ENCODE data around the gene C16orf54. TPM values are rescaled to one million over a fixed set of nuclear protein-coding genes. Genes with fewer than 3 reads are reported as not detected.

C16orf54 gene
- total RNA-seq, 1 donor from 2014 or later, result 0.17 TPM

DNA sequence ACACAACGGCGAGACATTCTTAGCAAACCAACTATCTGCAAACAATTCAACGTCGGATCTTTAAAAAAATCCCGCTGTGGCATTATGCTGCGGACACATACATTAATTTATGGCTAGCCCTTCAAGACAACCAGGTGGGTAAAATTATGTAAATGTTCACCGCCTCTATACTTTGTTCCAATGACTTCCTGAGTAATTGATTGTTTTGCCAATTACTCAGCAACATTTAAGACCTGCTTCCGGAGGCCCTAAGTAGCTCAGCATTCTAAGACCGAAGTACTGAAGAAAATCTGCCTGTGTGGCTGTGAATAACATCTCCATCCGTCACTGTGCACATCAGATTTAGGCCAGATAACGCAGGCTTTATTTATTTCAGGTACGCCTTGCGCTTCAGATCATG, 43.5 kb downstream of the C16orf54 start:
- peak overlapping the region; percentile 65 for H3K27ac Mint-ChIP-seq
- no peak overlapping the region for H3K4me3 Mint-ChIP-seq (ENCODE audit: low read depth)
- H3K27me3 Mint-ChIP-seq, result no peaks in the 10 kb centered on the region
- no peak for DNase-seq (ENCODE audit: low spot score, unreplicated experiment)
- peaks cover 7% of the 10 kb centered on the region for H3K9me3 Mint-ChIP-seq (ENCODE audit: low read depth)
- peaks cover 16% of the 10 kb centered on the region for H3K36me3 Mint-ChIP-seq (ENCODE audit: insufficient read depth)
- TF ChIP-seq, protein P1, sequence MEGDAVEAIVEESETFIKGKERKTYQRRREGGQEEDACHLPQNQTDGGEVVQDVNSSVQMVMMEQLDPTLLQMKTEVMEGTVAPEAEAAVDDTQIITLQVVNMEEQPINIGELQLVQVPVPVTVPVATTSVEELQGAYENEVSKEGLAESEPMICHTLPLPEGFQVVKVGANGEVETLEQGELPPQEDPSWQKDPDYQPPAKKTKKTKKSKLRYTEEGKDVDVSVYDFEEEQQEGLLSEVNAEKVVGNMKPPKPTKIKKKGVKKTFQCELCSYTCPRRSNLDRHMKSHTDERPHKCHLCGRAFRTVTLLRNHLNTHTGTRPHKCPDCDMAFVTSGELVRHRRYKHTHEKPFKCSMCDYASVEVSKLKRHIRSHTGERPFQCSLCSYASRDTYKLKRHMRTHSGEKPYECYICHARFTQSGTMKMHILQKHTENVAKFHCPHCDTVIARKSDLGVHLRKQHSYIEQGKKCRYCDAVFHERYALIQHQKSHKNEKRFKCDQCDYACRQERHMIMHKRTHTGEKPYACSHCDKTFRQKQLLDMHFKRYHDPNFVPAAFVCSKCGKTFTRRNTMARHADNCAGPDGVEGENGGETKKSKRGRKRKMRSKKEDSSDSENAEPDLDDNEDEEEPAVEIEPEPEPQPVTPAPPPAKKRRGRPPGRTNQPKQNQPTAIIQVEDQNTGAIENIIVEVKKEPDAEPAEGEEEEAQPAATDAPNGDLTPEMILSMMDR (IDR thresholded peaks at IDR 0.05; ENCODE audit: unreplicated experiment), result no peak
- H3K4me1 Mint-ChIP-seq (ENCODE audit: low read depth), result peaks cover 15% of the 10 kb centered on the region

DNA sequence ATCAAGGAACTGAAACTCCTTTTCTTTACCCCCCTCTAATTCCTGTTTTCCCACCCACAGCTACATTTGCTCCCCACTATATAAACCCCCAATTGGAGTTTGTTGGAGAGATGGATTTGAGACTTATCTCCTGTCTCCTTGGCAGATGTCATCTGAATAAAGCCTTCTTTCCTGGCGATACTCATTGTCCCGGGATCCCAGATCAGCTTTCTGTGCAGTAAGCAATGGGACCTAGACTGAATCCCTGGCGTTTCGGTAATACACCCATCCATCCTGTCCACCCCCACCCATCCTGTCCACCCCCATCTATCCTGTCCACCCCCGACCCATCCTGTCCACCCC, 44.6 kb downstream of the C16orf54 start:
- peaks cover 15% of the 10 kb centered on the region for H3K4me1 Mint-ChIP-seq (ENCODE audit: low read depth)
- no peak for DNase-seq (ENCODE audit: low spot score, unreplicated experiment)
- peaks cover 7% of the 10 kb centered on the region for H3K9me3 Mint-ChIP-seq (ENCODE audit: low read depth)
- H3K4me3 Mint-ChIP-seq (ENCODE audit: low read depth), result no peak overlapping the region
- TF ChIP-seq, protein P1 (IDR thresholded peaks at IDR 0.05; ENCODE audit: unreplicated experiment), result no peak
- no peaks in the 10 kb centered on the region for H3K27me3 Mint-ChIP-seq
- peaks cover 20% of the 10 kb centered on the region for H3K36me3 Mint-ChIP-seq (ENCODE audit: insufficient read depth)
- H3K27ac Mint-ChIP-seq, result no peak overlapping the region

DNA sequence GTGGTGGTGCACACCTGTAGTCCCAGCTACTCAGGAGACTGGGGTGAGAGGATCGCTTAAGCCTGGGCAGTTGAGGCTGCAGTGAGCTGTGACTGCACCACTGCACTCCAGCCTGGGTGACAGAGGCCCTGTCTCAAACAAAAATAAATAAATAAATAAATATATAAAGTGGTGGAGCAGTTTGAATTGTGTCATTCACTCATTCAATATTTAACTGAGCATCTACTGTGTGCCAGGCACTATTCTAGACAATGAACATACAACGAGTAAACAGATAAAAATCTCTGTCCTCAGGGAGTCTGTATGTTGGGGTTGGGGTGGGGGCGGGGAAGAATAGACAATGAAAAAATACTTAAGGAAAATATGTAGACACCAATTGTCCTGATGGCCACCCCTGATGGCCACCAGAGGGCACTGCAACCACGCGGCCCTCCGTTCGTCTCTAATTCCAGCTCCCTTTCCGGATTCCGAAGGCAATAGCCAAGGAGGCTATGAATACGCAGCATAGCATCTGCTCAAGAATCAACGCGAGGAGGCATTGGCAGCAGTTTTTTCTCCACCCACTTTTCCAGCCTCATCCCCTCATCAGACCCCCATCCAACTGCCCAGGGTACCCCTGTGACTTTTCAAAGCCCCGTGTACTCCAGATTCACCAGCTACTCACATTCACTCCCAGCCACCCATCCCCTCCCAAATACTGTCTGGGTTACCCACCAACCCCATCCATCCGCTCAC, 45.4 kb downstream of the C16orf54 start:
- peaks cover 15% of the 10 kb centered on the region for H3K4me1 Mint-ChIP-seq (ENCODE audit: low read depth)
- H3K9me3 Mint-ChIP-seq (ENCODE audit: low read depth), result peaks cover 7% of the 10 kb centered on the region
- peak; percentile 51 for DNase-seq (ENCODE audit: low spot score, unreplicated experiment)
- H3K27ac Mint-ChIP-seq, result peak overlapping the region; percentile 73
- no peak overlapping the region for H3K4me3 Mint-ChIP-seq (ENCODE audit: low read depth)
- H3K36me3 Mint-ChIP-seq (ENCODE audit: insufficient read depth), result peaks cover 23% of the 10 kb centered on the region
- no peaks in the 10 kb centered on the region for H3K27me3 Mint-ChIP-seq
- TF ChIP-seq, protein P1 (IDR thresholded peaks at IDR 0.05; ENCODE audit: unreplicated experiment), result peak; percentile 92

DNA sequence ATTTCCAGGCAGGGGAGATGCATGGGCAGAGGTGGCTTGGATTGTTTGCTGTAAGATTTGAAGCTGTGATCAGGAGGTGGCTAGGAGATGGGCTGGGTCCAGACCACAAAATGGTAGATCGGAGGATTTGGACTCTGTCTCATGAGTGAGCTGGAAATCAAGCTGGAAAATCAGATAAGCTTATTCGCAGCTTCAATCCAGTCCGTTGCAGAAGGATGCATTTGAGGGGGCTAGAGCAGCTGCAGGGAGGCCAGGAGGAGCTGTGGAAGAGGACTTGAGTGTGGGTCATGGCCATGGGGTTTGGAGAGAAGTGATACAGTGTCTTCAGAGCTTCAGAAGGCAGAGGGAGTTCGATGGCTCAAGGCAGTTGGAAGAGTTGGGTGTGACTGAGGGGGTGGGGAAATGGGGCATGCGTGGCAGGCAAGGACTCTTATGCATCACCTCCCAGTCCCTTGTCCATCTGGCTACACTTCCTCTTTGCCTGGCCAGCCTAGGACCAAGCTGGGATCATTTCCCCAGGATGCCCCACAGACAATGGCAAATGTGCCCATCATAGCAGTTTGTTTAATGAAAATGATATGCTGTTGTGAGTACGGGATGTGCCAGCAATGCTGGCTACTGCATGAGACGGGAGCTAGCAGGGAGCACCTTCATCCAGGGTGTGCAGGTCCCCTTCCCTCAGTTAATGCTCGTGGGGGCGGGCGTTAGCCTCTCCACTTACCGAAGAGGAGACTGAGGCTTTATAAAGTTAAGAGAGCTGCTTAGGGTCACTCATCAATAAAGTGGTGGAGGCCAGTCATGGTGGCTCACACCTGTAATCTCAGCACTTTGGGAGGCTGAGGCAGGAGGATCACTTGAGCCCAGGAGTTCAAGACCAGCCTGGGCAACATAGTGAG, 46.2 kb downstream of the C16orf54 start:
- H3K36me3 Mint-ChIP-seq (ENCODE audit: insufficient read depth), result peaks cover 23% of the 10 kb centered on the region
- DNase-seq (ENCODE audit: low spot score, unreplicated experiment), result no peak
- H3K27ac Mint-ChIP-seq, result no peak overlapping the region
- no peak overlapping the region for H3K4me3 Mint-ChIP-seq (ENCODE audit: low read depth)
- TF ChIP-seq, protein P1 (IDR thresholded peaks at IDR 0.05; ENCODE audit: unreplicated experiment), result no peak
- peaks cover 15% of the 10 kb centered on the region for H3K4me1 Mint-ChIP-seq (ENCODE audit: low read depth)
- peaks cover 7% of the 10 kb centered on the region for H3K9me3 Mint-ChIP-seq (ENCODE audit: low read depth)
- no peaks in the 10 kb centered on the region for H3K27me3 Mint-ChIP-seq

DNA sequence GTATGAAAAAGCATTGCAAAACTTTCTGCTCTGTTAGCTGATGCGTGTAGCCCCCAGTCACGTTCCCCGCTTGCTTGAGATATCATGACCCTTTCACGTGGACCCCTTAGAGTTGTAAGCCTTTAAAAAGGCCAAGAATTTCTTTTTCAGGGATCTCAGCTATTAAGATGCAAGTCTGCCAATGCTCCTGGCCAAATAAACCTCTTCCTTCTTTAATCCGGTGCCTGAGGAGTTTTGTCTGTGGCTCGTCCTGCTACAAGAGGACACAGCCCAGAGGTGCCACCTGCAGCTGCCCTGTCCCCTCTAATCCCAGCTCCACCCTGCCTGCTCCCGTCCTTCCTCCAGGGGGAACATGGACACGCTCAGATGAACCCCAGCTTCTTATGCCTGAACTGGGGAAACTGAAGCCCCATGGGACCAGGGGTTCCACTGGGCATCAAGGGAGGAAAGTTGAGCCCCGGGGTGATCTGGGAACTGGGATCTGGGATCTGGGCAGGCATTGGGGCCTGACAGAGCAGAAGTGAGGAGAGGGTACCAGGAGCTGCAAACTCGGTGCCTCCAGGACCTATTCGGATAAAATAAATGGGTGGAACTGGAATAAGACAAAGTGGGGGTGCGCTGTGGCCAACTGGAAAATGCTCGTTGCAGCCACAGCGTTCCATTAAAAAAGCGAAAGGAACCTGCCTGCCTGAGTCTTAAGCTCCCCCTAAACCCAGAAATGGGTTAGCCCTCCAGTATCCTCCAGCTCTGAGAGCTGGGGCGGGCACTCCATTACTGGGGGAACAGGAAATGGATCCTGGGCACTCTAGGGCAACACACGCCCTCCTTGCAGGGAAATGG, 47.1 kb downstream of the C16orf54 start:
- no peaks in the 10 kb centered on the region for H3K27me3 Mint-ChIP-seq
- H3K9me3 Mint-ChIP-seq (ENCODE audit: low read depth), result peaks cover 7% of the 10 kb centered on the region
- TF ChIP-seq, protein P1 (IDR thresholded peaks at IDR 0.05; ENCODE audit: unreplicated experiment), result no peak
- no peak overlapping the region for H3K27ac Mint-ChIP-seq
- peaks cover 23% of the 10 kb centered on the region for H3K36me3 Mint-ChIP-seq (ENCODE audit: insufficient read depth)
- peaks cover 15% of the 10 kb centered on the region for H3K4me1 Mint-ChIP-seq (ENCODE audit: low read depth)
- no peak for DNase-seq (ENCODE audit: low spot score, unreplicated experiment)
- no peak overlapping the region for H3K4me3 Mint-ChIP-seq (ENCODE audit: low read depth)
